ENCODE data around the gene TMEM145.

DNA sequence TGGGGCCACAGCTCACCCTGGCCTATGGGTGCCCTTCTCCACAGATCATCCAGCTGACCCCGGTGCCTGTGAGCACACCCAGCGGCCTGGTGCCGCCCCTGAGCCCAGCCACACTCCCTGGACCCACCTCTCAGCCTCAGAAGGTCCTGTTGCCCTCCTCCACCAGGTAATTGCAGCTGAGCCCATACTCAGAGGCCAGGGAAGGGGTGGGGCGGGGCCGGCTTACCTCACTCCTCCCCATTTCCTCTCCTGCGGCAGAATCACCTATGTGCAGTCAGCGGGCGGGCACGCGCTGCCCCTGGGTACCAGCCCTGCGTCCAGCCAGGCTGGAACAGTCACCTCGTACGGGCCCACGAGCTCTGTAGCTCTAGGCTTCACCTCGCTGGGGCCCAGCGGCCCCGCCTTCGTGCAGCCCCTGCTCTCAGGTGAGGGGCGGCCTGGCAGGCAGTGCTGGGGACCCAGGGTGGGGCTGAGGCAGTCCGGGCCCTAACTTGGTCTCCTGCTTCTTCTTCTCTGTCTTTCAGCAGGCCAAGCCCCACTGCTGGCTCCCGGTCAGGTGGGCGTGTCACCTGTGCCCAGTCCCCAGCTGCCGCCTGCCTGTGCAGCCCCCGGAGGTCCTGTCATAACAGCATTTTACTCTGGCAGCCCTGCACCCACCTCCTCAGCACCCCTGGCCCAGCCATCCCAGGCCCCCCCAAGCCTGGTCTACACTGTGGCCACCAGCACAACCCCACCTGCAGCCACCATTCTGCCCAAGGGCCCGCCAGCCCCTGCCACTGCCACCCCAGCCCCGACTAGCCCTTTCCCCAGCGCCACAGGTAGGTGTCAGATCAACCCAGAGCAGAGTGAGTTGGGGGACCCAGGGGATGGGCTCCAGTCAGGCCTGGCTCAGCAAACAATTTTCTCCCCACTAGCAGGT is 20.8 kb upstream of the TMEM145 start:
- TF ChIP-seq, protein P1, sequence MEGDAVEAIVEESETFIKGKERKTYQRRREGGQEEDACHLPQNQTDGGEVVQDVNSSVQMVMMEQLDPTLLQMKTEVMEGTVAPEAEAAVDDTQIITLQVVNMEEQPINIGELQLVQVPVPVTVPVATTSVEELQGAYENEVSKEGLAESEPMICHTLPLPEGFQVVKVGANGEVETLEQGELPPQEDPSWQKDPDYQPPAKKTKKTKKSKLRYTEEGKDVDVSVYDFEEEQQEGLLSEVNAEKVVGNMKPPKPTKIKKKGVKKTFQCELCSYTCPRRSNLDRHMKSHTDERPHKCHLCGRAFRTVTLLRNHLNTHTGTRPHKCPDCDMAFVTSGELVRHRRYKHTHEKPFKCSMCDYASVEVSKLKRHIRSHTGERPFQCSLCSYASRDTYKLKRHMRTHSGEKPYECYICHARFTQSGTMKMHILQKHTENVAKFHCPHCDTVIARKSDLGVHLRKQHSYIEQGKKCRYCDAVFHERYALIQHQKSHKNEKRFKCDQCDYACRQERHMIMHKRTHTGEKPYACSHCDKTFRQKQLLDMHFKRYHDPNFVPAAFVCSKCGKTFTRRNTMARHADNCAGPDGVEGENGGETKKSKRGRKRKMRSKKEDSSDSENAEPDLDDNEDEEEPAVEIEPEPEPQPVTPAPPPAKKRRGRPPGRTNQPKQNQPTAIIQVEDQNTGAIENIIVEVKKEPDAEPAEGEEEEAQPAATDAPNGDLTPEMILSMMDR (IDR thresholded peaks at IDR 0.05; ENCODE audit: poor library complexity, severe bottlenecking) = no peak
- TF ChIP-seq EZH2 (IDR thresholded peaks at IDR 0.05; ENCODE audit: borderline replicate concordance, insufficient read depth, low read length, poor library complexity, severe bottlenecking) (no peak), POLR2AphosphoS5 (IDR thresholded peaks at IDR 0.05) (no peak)
